NB4 (cell line): ENCODE data around the gene ICOS.

Experiments used
- POLR2A ChIP-seq: IDR thresholded peaks from 2 replicates; pipeline ENCODE4 v1.6.1; 2011; ENCODE audit warnings: mild to moderate bottlenecking; ENCODE audit not compliant: insufficient read length; ENCODE audit errors: extremely low read depth
- TF ChIP-seq, protein P1 (sequence below): IDR thresholded peaks from one replicate; pipeline ENCODE4 v1.5.1; 2012; ENCODE audit warnings: low read depth, low read length

DNA sequence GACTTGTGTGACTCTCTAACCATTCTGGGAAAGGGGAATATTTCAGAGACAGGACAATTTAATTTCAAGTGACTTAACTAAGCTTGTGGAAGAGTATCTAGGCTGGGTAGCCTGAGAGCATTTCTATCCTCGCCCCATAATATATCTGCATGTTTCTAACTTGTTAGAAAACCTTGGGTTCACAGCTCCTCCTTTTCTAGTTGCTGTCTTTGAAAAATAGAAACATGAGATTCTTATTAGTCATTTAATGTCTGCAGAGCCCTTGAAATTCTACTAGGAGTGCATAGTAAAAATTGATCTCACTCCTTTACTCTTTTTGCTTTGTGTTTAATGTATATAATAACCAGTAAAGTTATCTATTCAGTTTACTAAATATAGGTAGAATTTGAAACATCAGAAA is 46.6 kb upstream of the ICOS start:
- TF ChIP-seq, protein P1, sequence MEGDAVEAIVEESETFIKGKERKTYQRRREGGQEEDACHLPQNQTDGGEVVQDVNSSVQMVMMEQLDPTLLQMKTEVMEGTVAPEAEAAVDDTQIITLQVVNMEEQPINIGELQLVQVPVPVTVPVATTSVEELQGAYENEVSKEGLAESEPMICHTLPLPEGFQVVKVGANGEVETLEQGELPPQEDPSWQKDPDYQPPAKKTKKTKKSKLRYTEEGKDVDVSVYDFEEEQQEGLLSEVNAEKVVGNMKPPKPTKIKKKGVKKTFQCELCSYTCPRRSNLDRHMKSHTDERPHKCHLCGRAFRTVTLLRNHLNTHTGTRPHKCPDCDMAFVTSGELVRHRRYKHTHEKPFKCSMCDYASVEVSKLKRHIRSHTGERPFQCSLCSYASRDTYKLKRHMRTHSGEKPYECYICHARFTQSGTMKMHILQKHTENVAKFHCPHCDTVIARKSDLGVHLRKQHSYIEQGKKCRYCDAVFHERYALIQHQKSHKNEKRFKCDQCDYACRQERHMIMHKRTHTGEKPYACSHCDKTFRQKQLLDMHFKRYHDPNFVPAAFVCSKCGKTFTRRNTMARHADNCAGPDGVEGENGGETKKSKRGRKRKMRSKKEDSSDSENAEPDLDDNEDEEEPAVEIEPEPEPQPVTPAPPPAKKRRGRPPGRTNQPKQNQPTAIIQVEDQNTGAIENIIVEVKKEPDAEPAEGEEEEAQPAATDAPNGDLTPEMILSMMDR, result no peak
- TF ChIP-seq POLR2A, result no peak
